ENCODE results near the gene AQR.
A peak's percentile ranks its signal among the peaks of the same experiment; 100 is the strongest.
"Not testable (repeated sequence)": the region's sequence is repeated elsewhere in the genome, so short reads cannot be mapped to it uniquely, and the experiment has no call there.

The AQR gene

GRCh38 chr15:34976743-34977142 is 7.2 kb upstream of the AQR start:
- DNase-seq (ENCODE audit: extremely low read depth, insufficient read length) = no peak
- no peaks in the 10 kb centered on the region for H3K27me3 ChIP-seq (replicated peaks; ENCODE audit: control insufficient read depth, insufficient read depth, low read length)
- TF ChIP-seq CTCF (IDR thresholded peaks at IDR 0.05; ENCODE audit: insufficient read depth, low read length, poor library complexity, severe bottlenecking) = no peak
- no peak overlapping the region for H3K4me3 ChIP-seq (replicated peaks; ENCODE audit: low read depth, low read length)
- H3K36me3 ChIP-seq (ENCODE audit: control insufficient read depth, insufficient read depth, low read length) = no peaks in the 10 kb centered on the region

GRCh38 chr15:34976073-34976472 is 6.5 kb upstream of the AQR start:
- no peak for TF ChIP-seq CTCF (IDR thresholded peaks at IDR 0.05; ENCODE audit: insufficient read depth, low read length, poor library complexity, severe bottlenecking)
- Histone ChIP-seq H3K36me3 (ENCODE audit: control insufficient read depth, insufficient read depth, low read length) (no peaks in the 10 kb centered on the region), H3K4me3 (replicated peaks; ENCODE audit: low read depth, low read length) (no peak overlapping the region), H3K27me3 (replicated peaks; ENCODE audit: control insufficient read depth, insufficient read depth, low read length) (no peaks in the 10 kb centered on the region)
- DNase-seq (ENCODE audit: extremely low read depth, insufficient read length) = no peak

- no peak for DNase-seq (ENCODE audit: extremely low read depth, insufficient read length)
- no peak for TF ChIP-seq CTCF (IDR thresholded peaks at IDR 0.05; ENCODE audit: insufficient read depth, low read length, poor library complexity, severe bottlenecking)
- no peaks in the 10 kb centered on the region for H3K36me3 ChIP-seq (ENCODE audit: control insufficient read depth, insufficient read depth, low read length)
These were observed 4.0 kb upstream of the AQR start for GRCh38 chr15:34973512-34973911.

GRCh38 chr15:34970098-34970643 is 629 bp upstream of the AQR start:
- peak overlapping the region; percentile 95 for H3K4me3 ChIP-seq (replicated peaks; ENCODE audit: low read depth, low read length)
- not testable (repeated sequence) for DNase-seq (ENCODE audit: extremely low read depth, insufficient read length); H3K36me3 ChIP-seq (ENCODE audit: control insufficient read depth, insufficient read depth, low read length); H3K27me3 ChIP-seq (replicated peaks; ENCODE audit: control insufficient read depth, insufficient read depth, low read length)

More at GRCh38 chr15:34973512-34973911, 4.0 kb upstream of the AQR start:
- Histone ChIP-seq H3K4me3 (replicated peaks; ENCODE audit: low read depth, low read length) (no peak overlapping the region), H3K27me3 (replicated peaks; ENCODE audit: control insufficient read depth, insufficient read depth, low read length) (no peaks in the 10 kb centered on the region)

- TF ChIP-seq CTCF (IDR thresholded peaks at IDR 0.05; ENCODE audit: insufficient read depth, low read length, poor library complexity, severe bottlenecking) = no peak
- no peak overlapping the region for H3K4me3 ChIP-seq (replicated peaks; ENCODE audit: low read depth, low read length)
- DNase-seq (ENCODE audit: extremely low read depth, insufficient read length) = no peak
- no peaks in the 10 kb centered on the region for H3K27me3 ChIP-seq (replicated peaks; ENCODE audit: control insufficient read depth, insufficient read depth, low read length)
- H3K36me3 ChIP-seq (ENCODE audit: control insufficient read depth, insufficient read depth, low read length) = peaks cover 2% of the 10 kb centered on the region
These were observed 5.3 kb downstream of the AQR start for GRCh38 chr15:34964277-34964676.

GRCh38 chr15:34953851-34954250 is 15.7 kb downstream of the AQR start:
- Histone ChIP-seq H3K27me3 (replicated peaks; ENCODE audit: control insufficient read depth, insufficient read depth, low read length) (no peaks in the 10 kb centered on the region), H3K4me3 (replicated peaks; ENCODE audit: low read depth, low read length) (no peak overlapping the region), H3K36me3 (ENCODE audit: control insufficient read depth, insufficient read depth, low read length) (peaks cover 3% of the 10 kb centered on the region)
- no peak for TF ChIP-seq CTCF (IDR thresholded peaks at IDR 0.05; ENCODE audit: insufficient read depth, low read length, poor library complexity, severe bottlenecking)
- no peak for DNase-seq (ENCODE audit: extremely low read depth, insufficient read length)
